Measurements from ENCODE around the gene RHPN2. TPM values are rescaled to one million over a fixed set of nuclear protein-coding genes. Genes with fewer than 3 reads are reported as not detected.

Gene RHPN2
- total and polyA plus RNA-seq, 2 of the 13 experiments (the other 11 are each of a cell fraction or from before 2014, with no cell fraction given), result 20.3 to 48.0 TPM

GRCh38 chr19:33071887-33072286 is 7.2 kb upstream of the RHPN2 start (continued):
- TF ChIP-seq ARID5B (CRISPR knock-in tag; IDR thresholded peaks at IDR 0.05), result no peak
- no peak for TF ChIP-seq PHF20 (CRISPR knock-in tag; IDR thresholded peaks at IDR 0.05)

DNA sequence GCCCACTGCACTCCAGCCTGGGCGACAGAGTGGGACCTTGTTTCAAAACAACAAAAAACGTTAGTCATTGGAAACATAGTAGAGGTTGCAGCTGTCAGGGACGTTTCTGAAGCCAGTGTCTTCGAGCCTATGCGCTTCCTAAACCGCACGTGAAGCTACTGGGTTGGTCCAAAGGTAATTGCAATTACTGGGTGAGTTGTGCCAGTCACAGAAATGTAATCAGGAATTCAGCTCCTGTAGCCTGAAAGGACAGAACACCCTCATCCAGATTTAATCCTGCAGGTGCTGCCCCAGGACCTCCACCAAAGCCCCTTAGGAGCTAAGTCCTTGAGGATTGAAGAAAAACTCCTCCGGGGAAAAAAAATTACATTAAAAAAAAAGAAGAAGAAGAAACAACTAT is 2.4 kb upstream of the RHPN2 start:
- Histone ChIP-seq H3K27ac (ENCODE audit: extremely low read length, insufficient read depth, low read length) (no peak overlapping the region), H3K4me1 (ENCODE audit: insufficient read depth, low read length) (peaks cover 36% of the 10 kb centered on the region), H3K9ac (ENCODE audit: insufficient read depth, low read depth, low read length) (no peak overlapping the region), H3K4me3 (replicated peaks in 1 of 3; ENCODE audit: insufficient read depth in 1 of 3, low read depth in 2 of 3, low read length in 3 of 3) (peak overlapping the region in 1 of 3 experiments; percentile 4; a peak in 1 of 6 replicates), H3K79me2 (ENCODE audit: insufficient read depth, low read length) (peaks cover 20% of the 10 kb centered on the region), H3K36me3 (replicated peaks in 1 of 2; ENCODE audit: control insufficient read depth in 1 of 2, insufficient read depth in 2 of 2, low read length in 2 of 2) (no peaks in the 10 kb centered on the region), H4K20me1 (ENCODE audit: insufficient read depth, low read length) (peaks cover 19% of the 10 kb centered on the region), H3K27me3 (ENCODE audit: control insufficient read depth in 1 of 2, insufficient read depth in 2 of 2, low read length in 2 of 2) (no peaks in the 10 kb centered on the region), H2AFZ (ENCODE audit: low read length) (no peak overlapping the region), H3K4me2 (ENCODE audit: low read depth, low read length) (peak overlapping the region; percentile 47), H3K9me3 (ENCODE audit: low read length) (no peaks in the 10 kb centered on the region)
- no peak for FAIRE-seq
- in situ Hi-C loops (cut with HindIII; ENCODE audit: extremely low pct_ligation_motif_present, low pct_unique_long_range_greater_than_20kb) (no loop called here), intact Hi-C loops (cut with micrococcal nuclease; ENCODE audit: unreplicated experiment) (loop anchor here (10.0 kb wide), 1 partner anchor 92 kb away; the partner anchor contains the start of genes CEP89 and FAAP24)
- no peak for DNase-seq (ENCODE audit: low spot score)
- BruUV-seq (replicated peaks), result no TSS peak
- ChIA-PET CTCF (ENCODE audit: low intra/inter-chr PET ratio, low total read pairs) (no interaction called here), POLR2A (interaction anchor here (1.5 kb wide), 1 partner anchor 30 kb away, joined by 4 read pairs; no protein-coding TSS in a partner anchor)
- ATAC-seq, result no peak
- WGBS (ENCODE audit: low lambda C conversion rate), result 15% methylated on average over 8 of the region's 8 CpGs
- TF ChIP-seq ZNF614 (CRISPR knock-in tag; IDR thresholded peaks at IDR 0.05; ENCODE audit: borderline replicate concordance) (no peak), KDM3A (CRISPR knock-in tag; IDR thresholded peaks at IDR 0.05; ENCODE audit: low read depth) (no peak), SOX13 (IDR thresholded peaks at IDR 0.05) (no peak), SOX13 (CRISPR knock-in tag; conservative IDR thresholded peaks at IDR 0.05 in 1 of 2, IDR thresholded peaks at IDR 0.05 in 1 of 2) (no peak), ZNF331 (CRISPR knock-in tag; IDR thresholded peaks at IDR 0.05) (no peak), ZNF850 (CRISPR knock-in tag; conservative IDR thresholded peaks at IDR 0.05) (no peak), ZSCAN20 (CRISPR knock-in tag; IDR thresholded peaks at IDR 0.05; ENCODE audit: borderline replicate concordance) (no peak), SAP130 (CRISPR knock-in tag; IDR thresholded peaks at IDR 0.05; ENCODE audit: low read depth) (no peak), ZNF224 (CRISPR knock-in tag; IDR thresholded peaks at IDR 0.05) (no peak)
- TF ChIP-seq, protein P1, sequence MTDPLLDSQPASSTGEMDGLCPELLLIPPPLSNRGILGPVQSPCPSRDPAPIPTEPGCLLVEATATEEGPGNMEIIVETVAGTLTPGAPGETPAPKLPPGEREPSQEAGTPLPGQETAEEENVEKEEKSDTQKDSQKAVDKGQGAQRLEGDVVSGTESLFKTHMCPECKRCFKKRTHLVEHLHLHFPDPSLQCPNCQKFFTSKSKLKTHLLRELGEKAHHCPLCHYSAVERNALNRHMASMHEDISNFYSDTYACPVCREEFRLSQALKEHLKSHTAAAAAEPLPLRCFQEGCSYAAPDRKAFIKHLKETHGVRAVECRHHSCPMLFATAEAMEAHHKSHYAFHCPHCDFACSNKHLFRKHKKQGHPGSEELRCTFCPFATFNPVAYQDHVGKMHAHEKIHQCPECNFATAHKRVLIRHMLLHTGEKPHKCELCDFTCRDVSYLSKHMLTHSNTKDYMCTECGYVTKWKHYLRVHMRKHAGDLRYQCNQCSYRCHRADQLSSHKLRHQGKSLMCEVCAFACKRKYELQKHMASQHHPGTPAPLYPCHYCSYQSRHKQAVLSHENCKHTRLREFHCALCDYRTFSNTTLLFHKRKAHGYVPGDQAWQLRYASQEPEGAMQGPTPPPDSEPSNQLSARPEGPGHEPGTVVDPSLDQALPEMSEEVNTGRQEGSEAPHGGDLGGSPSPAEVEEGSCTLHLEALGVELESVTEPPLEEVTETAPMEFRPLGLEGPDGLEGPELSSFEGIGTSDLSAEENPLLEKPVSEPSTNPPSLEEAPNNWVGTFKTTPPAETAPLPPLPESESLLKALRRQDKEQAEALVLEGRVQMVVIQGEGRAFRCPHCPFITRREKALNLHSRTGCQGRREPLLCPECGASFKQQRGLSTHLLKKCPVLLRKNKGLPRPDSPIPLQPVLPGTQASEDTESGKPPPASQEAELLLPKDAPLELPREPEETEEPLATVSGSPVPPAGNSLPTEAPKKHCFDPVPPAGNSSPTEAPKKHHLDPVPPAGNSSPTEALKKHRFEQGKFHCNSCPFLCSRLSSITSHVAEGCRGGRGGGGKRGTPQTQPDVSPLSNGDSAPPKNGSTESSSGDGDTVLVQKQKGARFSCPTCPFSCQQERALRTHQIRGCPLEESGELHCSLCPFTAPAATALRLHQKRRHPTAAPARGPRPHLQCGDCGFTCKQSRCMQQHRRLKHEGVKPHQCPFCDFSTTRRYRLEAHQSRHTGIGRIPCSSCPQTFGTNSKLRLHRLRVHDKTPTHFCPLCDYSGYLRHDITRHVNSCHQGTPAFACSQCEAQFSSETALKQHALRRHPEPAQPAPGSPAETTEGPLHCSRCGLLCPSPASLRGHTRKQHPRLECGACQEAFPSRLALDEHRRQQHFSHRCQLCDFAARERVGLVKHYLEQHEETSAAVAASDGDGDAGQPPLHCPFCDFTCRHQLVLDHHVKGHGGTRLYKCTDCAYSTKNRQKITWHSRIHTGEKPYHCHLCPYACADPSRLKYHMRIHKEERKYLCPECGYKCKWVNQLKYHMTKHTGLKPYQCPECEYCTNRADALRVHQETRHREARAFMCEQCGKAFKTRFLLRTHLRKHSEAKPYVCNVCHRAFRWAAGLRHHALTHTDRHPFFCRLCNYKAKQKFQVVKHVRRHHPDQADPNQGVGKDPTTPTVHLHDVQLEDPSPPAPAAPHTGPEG (CRISPR knock-in tag; IDR thresholded peaks at IDR 0.05), result no peak

Measured in HepG2 (cell line).